Breast epithelium (tissue), 3 donors: Measurements from ENCODE around the gene EML6.

Source experiments
- CTCF ChIP-seq, 3 donors: fragments of 450-650 bp; IDR thresholded peaks; one replicate each; pipeline ENCODE4 v1.5.1; 2016 to 2017; ENCODE audit warnings: antibody characterized with exemption in 3 of 3, mild to moderate bottlenecking in 3 of 3, moderate library complexity in 3 of 3
- POLR2A ChIP-seq: fragments of 450-650 bp; IDR thresholded peaks from one replicate; pipeline ENCODE4 v1.6.1; 2016; ENCODE audit warnings: antibody characterized with exemption, mild to moderate bottlenecking, moderate library complexity
- POLR2AphosphoS5 ChIP-seq, 3 donors: sonication (generic); formaldehyde crosslinking; IDR thresholded peaks; one replicate each; pipeline ENCODE4 v1.6.1; 2017; ENCODE audit warnings: antibody characterized with exemption in 3 of 3

DNA sequence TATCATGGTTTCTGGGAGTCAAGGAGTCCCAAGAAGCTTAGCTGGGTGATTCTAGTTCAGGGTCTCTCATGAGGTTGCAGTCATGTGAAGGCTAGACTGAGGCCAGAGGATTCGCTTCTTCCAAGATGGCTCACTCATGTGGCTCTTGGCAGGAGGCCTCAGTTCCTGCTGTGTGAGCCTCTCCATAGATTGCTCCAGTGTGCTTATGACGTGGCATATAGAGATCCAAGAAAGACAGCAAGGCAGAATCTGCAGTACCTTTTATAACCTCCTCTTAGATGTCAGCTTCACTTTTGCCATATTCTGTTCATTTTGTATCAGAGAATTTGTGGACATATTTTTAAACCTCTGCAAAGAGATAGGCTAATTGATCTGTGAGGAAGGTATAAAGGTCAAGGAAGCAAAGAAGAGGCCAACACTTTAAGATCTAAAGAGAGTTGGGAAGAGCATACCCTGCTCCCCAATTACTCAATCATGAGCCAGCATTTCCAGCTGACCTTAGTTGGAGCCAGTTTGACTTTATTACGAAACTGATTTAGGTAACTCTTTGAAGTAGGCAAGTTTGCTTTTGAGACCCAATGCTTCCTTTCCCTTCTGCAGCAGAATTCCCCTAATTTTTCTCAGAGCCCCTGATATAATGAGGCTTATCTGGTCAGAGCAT is 134.7 kb downstream of the EML6 start:
- TF ChIP-seq CTCF (IDR thresholded peaks at IDR 0.05) (no peak), POLR2AphosphoS5 (IDR thresholded peaks at IDR 0.05) (no peak), POLR2A (no peak)
